GM21825 (cell line): ENCODE results near the gene CRISPLD2.
"Not testable (repeated sequence)": the region's sequence is repeated elsewhere in the genome, so short reads cannot be mapped to it uniquely, and the experiment has no call there.

Source experiments
- ATAC-seq: cut with Tn5 transposase; IDR thresholded peaks from one replicate; pipeline ENCODE4 v1.9.1; 2021; ENCODE audit warnings: mild to moderate bottlenecking, moderate library complexity; ENCODE audit not compliant: unreplicated experiment

The CRISPLD2 gene

DNA sequence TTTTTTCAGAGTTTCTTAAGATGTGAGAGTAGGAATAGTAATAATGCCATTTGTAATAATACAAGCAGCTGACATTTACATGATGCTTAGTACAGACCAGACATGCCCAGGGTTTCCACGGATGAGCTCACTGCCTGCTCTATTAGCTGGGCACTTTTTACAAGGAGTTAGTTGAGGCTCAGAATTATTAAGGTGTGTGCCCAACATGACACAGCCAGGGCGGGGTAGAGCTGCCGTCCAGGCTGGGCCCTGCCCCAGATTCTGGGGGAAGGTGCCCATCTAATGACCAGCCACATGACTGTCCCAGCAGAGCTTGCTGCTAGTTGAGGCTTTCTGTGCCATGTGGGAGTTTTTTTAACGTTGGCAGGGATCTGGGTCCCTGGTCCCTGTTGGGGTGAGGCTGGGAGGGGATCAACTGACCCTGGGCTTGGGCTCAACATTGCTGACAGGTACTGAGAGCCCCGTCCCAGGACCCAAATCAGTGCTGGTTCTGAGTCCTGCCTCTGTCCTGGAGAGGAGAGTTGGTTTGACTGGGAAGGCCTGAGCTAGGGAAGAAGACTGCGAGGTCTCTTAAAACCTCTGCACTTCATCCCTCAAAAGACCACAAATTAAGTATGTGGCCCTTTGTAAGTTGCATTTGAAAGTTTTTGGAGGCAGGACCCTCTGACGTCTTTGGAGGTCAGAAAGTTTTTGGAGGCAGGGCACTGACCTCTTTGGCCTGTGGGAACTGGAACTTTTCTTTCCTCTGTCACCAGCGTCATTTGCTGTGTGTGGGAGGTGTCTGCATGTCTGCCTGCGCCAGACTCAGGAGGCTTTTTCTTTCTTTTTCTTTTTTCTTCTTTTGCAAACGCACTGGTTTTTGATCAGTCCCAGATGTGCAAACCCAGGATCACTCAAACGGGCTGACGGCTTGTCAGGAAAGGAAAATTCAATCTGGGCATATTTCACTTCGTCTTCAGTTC is 2.2 kb downstream of the CRISPLD2 start:
- no peak for ATAC-seq

DNA sequence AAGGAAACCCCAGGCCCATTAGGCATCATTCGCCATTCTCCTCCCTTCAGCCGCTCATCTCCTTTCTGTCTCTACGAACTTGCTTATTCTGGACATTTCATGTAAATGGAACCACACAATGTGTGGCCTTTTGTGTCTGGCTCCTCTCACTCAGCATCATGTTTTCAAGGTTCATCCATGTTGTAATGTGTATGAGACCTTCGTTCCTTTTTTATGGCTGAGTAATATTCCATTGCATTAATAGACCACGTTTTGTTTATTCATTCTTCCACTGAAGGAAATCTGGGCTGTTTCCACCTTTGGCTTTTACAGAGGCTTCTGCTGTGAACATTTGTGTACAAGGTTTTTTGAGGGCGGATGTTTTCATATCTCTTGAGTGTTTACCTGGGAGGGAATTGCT is 3.2 kb downstream of the CRISPLD2 start:
- ATAC-seq, result no peak

DNA sequence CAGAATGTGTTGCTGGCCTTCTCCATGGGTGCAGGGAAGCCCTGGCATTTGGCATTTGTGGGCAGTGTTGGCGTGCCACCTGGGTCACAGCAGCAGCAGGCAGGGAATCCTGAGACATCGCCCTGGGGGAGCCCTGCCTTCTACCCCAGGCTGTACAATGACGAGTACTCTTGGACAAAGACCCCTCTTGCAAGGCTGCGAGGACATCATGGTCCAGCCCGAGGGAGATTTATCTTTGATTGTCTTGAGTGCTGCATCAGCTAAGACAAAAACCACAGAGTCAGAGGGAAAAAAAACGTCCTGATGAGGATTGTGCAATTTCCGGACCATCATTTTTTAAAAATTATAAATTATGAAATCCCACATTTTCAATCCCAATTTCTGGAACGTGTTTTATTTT is 3.7 kb downstream of the CRISPLD2 start:
- ATAC-seq, result no peak

DNA sequence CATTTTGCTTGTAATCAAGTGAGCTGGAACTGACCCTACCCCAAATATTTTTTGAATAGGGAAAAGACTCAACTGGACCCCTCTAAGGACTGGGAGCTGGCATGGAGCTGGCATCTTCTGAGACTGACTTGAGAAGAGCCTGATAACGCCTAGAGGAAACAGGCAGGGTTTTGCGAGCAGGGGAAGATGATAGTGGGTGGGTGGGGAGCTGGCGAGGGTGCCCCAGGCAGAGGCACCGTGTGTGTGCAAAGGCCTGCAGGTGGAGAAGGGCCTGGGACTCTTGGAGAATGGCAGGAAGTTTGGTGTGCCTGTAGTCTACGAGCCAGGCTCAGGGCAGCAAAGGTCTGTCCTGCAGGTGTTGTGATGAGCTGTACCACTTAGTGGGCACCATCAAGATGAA is 4.1 kb downstream of the CRISPLD2 start:
- no peak for ATAC-seq

DNA sequence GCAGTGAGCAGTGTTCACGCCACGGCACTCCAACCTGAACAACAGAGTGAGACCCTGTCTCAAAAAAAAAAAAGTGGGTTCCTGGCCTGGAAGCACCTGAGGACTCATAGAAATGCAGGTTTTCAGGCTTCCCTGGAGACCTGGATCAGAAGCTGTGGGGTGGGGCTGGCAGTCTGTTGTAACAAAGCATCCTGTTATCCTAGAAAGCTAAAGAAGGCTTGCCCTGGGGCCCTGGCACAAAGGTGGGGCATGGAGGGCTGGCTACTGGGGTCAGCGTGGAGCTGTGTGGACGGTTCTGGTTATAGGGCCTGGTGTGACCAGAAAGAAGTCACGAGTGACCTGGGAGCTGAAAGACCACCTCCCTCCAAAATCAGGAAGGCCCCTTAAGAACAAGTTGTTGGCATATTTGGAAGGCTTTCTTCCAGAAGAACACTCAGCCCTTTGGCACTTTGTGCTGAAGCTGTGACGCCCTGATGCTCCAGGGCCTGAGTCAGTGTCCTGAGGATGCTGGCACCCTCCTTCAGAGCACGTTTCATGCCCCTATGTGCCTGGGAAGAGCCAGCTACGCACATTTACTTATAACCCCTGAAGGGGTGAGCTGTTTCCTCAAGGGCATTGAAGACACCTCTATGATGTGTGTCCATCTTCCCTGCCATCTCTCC is 6.2 kb downstream of the CRISPLD2 start:
- no peak for ATAC-seq

DNA sequence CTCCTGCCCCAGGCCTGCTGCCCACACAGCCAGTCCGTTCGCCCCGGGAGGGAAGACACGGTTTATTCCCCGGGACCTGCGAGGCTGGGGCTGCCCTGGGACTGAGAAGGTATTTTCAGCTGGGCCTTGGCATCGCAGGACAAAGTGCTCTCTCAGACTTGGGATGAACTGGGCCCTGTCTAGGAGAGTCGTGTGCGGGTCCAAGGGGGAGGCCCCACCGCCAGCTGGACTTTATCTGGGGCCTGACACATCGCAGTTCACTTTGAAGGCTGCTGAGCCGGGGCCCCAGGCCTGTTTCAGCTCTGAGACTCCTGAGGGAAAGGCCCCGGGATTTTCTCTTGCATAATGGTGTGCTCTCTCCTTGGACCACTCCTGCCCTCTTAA is 6.8 kb downstream of the CRISPLD2 start:
- no peak for ATAC-seq

DNA sequence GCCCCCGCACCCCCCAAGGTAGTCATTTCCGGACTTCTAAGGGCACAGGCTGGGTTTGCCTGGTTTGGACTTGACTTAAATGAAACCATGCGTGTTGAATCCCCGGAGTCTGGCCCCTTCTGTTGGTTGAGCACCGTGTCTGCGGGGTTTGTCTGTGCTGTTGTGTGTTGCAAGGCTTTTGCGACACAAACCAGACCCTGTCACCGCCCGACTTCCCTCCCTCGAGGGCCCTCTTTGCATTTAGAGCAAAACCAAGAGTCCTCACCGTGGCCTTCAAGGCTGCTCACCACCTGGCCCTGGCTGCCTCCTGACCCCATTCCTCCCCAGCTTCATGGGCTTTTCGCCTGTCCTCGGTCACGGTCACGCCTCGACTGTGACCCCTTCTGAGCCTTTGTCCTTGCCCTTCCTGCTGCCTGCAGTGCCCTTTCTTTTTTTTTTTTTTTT is 7.4 kb downstream of the CRISPLD2 start:
- no peak for ATAC-seq

DNA sequence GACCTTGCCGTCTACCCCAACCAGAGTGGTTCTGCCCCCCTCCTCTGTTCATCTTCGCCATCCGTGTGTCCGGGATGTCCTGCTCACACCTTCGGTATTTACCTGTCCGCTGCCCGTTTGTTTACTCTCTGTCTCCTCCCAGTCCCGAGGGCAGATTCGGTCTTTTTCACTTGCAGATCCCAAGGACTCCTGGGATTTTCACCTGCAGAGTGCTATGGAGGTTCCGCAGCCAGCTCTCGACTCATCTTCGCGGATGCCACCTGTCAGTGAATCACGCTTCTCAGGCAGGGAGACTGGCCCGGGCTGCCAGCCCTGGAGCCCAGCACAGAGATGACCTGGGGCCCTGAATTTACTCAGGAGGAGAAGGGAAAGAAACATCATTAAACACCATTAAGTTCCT is 8.1 kb downstream of the CRISPLD2 start:
- ATAC-seq, result no peak

DNA sequence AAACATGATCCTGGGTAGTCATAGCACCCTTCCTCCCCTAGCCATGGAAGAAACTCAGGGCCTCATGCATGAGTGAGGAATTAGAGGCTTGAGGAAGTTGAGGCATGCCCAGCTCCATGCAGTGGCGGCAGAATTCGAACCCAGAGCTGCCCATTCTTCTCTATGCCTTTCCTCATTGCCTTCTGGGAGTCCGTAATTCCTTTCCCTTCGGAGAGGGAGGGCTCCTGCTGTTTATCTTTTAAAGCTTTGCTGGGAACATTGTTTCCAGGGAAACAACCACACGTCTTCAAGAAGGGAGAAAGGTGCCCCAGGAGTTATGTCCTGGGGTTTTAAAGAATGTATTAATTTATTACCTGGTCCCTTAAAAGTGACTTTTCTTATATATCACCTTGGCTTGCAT is 8.5 kb downstream of the CRISPLD2 start:
- ATAC-seq, result no peak

DNA sequence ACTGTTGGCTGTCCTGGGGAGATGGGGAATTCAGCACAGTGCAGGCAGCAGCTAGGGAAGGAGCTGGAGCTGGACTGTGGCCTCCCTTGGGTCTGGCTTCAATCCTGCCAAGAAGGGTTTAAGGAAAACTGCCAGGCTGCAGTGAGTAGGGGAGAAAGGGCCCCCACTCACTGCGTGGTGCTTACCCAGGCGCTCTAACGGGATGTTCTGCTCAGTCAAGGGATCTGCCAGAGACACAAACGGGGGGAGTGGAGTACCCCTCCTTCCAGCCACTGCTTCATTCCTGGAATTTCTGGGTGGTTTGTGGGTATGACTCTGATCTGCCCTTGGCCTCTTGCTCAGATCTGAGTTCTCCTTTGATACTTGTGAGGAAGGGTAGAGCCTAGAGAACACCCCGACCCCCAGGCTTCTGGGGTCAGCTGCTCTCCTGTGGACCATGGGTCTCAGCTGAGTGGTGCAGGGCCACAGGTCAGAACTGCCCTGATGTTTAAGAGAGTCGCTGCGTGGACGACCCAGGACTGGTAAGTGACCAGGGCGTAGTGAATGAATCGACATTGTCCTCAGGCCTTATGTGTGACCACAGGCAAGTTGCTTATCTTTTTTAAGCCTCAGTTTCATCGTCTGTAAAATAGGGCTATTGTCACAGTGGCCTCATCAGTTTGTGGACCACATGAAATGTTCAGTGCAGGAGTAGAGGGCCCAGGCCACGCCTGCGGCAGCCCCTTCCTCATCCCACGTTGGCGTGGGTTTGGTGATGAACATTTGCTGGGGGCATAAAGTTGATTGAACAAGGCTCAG is 9.6 kb downstream of the CRISPLD2 start:
- ATAC-seq, result no peak

DNA sequence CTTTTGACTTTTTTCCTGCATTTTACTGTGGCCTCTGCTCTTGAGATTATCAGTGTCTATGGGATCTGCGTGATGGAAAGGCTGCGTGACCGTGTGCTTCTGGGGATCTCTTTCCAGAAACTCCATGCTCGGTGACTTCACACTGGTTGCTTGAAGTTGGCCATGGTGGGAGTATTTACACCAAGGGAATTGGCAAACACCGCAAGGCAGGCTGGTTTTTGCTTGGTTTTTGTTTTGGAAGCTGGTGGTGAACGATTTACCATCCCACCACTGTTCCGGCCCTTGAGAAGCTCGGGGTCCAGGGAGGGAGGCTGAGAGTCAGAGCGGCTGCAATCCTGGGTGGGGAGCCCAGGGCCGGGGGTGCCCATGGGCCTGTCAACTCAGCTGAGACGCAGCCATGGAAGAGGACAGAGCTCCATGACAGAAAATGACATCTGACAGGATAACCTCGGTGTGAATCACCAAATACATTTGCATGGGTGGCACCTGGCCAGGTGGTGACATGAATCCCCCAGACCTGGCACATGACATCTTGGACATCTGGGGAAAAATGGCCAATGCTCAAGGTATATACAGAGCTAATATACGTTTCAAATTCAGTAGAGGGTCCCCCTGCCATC is 11.1 kb downstream of the CRISPLD2 start:
- ATAC-seq, result no peak

DNA sequence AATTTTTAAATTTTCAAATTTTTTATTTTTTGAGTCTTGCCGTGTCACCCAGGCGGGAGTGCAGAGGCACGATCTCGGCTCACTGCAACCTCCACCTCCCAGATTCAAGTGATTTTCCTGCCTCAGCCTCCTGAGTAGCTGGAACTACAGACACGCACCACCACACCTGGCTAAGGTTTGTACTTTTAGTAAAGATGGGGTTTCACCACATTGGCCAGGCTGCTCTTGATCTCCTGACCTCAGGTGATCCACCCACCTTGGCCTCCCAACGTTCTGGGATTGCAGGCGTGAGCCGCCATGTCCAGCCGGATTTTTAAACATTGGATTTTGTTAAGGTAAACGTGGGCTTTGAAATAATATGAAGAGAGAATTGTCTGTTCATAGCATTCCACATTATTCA is 11.9 kb downstream of the CRISPLD2 start:
- ATAC-seq, result not testable (repeated sequence)

DNA sequence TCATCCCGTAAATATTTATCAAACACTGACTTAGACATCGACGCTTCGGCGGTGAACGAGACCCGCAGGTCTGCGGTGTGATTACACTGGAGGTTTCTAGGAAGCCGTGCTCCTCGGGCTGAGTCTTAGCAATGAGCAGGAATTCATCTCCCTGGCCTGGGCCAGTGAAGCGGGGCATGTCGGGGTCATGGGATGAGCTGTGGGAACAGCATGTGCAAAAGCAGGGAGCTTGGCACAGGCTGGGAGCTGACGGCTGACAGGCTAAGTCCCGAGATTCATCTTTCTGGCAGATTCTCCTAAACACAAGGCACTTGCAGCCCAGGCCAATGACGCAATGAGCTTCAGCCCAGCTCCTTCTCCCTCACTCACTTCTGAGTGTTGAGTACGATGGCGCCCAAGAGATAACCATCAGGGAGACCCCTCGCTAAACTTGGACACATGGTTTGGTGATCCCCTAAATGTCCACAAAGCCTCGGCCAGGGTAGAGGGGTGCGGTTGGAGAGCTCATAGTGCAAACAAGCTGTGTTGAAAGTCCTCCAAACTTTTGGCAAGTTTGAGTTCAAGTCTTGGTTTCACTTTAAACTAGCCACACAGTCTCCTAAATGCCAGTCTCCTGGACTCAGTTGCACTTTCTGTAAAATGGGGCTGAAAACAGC is 12.8 kb downstream of the CRISPLD2 start:
- no peak for ATAC-seq

DNA sequence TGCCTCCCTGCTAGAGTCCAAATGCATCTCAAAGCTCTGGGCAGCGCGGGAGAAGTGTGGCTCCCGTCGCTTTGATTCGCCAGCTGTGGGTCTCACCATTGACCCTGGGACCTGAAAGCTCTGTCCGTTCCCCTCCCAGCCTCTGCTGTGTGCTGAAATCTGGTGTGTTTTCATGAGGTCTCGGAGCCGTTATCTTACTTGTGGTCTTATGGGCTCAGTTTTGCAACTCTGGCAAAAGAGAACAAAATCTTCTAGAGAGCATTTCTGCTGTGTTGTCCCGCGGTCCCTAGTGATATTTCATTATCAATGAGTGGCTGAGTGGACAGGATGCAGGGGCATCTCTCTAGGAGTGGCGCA is 13.3 kb downstream of the CRISPLD2 start:
- no peak for ATAC-seq

DNA sequence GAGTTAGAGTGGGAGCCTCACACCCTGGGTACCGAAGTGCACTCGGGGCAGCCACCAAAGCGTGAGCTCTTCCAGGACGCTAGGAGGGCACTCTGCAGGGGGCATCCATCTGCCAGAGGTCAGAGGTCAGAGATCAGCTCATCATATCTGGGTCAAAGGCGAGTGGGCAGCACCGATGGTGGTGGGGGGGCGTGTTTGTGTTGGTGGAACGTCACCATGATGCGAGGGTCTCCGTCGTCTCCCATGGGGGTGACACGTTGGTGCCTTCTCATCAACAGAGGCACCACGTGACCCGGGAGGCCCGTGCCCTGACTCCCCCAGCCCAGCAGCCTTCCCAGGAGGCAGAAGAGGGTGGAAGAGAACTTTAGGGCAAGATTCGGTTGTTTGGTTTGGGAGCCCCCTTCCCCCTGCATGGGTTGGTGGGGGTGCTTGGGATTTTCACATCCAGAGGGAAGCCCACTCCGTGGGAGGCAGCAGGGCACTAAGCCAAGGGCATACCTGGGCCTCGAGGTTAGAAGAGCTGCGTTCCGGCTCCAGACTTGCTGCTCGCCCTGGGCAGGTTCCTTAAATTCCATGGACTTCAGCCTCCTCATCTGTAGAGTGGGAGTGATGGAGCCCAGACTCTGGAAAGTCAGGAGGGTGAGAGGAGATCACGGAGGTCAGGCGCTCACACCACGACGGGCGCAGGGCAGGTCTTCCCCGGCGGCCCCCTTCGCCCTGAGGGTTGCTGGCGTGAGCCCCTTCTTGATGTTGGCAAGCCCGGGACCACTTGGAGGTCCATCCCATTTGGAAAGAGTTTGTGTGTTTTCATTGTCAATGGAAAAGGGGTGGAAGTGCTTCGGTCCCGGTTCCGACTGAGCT is 14.0 kb downstream of the CRISPLD2 start:
- no peak for ATAC-seq

DNA sequence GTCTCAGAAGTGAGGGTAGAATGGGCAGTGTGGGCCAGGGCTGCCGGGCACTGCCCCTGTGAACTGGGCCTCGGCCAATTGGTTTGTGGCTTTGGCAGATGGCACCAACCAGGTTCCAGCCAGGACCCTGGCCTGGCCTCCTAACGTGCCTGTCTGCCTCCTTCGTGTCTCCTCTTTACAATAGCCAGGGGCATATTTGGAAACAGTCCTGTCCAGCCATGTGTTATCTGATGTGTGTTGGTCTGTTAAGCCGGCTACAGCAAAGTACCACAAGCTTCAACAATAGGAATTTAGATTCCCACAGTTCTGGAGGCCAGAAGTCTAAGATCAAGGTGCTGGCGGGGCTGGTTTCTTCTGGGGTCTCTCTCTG is 14.6 kb downstream of the CRISPLD2 start:
- no peak for ATAC-seq

DNA sequence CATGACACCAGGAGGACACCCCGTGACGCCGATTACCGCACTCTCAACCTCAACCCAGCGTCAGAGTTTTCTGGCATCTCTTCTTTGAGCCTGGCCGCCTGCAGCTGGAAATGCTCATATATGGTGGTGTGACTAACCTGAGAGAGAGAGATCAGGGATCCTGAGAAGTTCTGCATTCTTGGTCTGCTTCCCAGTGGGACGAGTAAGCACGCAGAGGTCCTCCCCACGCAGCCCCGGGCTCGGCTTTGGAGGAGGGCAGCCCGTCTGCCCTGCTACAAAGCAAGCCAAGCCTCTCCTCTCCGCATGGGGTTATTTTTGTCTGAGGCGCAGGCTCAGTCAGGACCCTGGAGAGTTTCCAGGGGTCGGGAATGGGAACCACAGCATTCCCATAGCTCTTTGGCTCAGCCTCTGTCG is 16.5 kb downstream of the CRISPLD2 start:
- no peak for ATAC-seq

DNA sequence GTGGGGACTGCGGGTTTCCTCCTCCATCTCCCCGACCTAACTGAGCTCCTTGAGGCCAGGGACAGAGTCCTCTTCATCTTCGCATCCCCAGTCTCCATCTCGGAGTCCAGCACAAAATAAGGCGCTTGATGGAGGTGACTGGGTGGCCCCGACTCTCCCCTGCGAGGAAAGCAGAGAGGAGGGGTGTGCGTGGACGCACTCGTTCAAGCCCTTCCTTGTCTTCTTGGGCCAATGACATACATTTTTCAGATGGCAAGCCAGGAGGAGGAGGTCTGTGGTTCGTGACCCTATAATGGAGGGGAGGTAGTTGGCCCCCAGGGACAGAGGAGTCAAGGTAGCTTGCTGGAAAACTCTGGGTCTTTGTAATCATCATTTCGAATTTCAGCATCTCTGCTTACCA is 17.2 kb downstream of the CRISPLD2 start:
- ATAC-seq, result no peak

DNA sequence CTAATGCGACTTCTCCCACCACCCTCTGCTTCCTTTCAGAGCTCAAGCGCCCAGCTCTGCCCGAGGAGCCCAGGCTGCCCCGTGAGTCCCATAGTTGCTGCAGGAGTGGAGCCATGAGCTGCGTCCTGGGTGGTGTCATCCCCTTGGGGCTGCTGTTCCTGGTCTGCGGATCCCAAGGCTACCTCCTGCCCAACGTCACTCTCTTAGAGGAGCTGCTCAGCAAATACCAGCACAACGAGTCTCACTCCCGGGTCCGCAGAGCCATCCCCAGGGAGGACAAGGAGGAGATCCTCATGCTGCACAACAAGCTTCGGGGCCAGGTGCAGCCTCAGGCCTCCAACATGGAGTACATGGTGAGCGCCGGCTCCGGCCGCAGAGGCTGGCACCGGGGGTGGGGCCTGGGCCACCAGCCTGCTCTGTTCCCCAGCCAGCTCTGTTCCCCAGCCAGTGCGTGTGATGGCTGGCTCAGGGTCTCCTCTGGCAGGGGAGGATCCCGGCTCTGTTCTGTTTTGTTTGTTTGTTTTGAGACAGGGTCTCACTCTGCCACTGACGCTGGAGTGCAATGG is 18.7 kb downstream of the CRISPLD2 start:
- no peak for ATAC-seq
